Measurements from ENCODE around the gene MAPK6. TPM values are rescaled to one million over a fixed set of nuclear protein-coding genes. Genes with fewer than 3 reads are reported as not detected.

The MAPK6 gene
- total and polyA plus RNA-seq, 9 of the 15 experiments (the other 6 are each of a cell fraction or from before 2014, with no cell fraction given): 28.5 to 97.1 (median 74.0) TPM

- TF ChIP-seq, protein P1, sequence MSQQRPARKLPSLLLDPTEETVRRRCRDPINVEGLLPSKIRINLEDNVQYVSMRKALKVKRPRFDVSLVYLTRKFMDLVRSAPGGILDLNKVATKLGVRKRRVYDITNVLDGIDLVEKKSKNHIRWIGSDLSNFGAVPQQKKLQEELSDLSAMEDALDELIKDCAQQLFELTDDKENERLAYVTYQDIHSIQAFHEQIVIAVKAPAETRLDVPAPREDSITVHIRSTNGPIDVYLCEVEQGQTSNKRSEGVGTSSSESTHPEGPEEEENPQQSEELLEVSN (IDR thresholded peaks at IDR 0.05; ENCODE audit: borderline replicate concordance in 1 of 2, extremely low read depth in 1 of 2, insufficient read depth in 1 of 2, insufficient read length in 1 of 2, low read depth in 1 of 2, low read length in 1 of 2, poor library complexity in 1 of 2, severe bottlenecking in 1 of 2): no peak
- TF ChIP-seq, protein P2, sequence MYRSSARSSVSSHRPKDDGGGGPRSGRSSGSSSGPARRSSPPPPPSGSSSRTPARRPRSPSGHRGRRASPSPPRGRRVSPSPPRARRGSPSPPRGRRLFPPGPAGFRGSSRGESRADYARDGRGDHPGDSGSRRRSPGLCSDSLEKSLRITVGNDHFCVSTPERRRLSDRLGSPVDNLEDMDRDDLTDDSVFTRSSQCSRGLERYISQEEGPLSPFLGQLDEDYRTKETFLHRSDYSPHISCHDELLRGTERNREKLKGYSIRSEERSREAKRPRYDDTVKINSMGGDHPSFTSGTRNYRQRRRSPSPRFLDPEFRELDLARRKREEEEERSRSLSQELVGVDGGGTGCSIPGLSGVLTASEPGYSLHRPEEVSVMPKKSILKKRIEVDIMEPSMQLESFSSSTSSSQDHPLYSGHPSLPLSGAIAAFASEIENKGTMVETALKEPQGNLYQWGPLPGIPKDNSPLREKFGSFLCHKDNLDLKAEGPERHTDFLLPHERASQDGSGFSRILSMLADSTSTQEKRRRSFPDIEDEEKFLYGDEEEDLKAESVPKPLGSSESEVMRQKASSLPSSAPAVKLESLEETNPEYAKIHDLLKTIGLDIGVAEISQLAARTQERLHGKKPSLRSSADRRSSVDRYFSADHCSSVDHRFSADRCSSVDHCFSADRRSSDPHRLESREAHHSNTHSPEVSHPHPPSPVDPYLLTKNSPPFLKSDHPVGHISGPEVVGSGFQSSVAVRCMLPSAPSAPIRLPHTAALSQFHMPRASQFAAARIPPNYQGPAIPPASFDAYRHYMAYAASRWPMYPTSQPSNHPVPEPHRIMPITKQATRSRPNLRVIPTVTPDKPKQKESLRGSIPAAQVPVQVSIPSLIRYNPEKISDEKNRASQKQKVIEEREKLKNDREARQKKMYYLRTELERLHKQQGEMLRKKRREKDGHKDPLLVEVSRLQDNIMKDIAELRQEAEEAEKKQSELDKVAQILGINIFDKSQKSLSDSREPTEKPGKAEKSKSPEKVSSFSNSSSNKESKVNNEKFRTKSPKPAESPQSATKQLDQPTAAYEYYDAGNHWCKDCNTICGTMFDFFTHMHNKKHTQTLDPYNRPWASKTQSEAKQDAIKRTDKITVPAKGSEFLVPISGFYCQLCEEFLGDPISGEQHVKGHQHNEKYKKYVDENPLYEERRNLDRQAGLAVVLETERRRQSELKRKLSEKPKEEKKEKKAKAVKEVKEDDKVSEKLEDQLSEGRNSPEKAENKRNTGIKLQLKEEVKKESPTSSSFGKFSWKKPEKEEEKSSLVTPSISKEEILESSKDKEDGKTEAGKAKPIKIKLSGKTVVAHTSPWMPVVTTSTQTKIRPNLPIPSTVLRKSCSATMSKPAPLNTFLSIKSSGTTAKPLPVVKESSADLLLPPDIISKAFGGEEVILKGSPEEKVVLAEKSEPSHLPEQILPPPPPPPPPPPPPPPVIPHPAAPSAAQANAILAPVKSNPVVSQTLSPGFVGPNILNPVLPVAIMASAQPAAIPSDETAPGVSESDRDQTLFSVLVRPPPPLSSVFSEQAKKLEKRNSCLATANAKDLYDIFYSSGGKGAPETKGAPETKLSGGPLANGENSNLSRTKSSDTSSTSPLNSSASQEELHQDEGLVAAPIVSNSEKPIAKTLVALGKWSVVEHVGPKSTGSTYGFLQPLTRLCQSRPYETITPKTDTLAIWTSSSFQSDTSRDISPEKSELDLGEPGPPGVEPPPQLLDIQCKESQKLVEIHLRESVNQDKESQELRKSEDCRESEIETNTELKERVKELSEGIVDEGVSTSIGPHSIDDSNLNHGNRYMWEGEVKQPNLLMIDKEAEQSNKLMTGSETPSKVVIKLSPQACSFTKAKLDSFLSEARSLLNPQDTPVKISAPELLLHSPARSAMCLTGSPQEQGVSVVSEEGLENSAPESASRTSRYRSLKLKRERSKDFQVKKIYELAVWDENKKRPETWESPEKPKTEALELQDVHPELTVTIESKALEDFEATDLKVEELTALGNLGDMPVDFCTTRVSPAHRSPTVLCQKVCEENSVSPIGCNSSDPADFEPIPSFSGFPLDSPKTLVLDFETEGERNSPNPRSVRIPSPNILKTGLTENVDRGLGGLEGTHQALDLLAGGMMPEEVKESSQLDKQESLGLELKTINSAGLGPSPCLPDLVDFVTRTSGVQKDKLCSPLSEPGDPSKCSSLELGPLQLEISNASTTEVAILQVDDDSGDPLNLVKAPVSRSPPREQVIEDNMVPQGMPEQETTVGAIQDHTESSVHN (IDR thresholded peaks at IDR 0.05; ENCODE audit: borderline replicate concordance in 1 of 2, low read depth in 1 of 2): no peak
- TF ChIP-seq RHOXF2B (CRISPR knock-in tag; conservative IDR thresholded peaks at IDR 0.05) (no peak), XRCC4 (IDR thresholded peaks at IDR 0.05; ENCODE audit: extremely low read depth, insufficient read depth, insufficient read length) (no peak), TCF3 (CRISPR knock-in tag; IDR thresholded peaks at IDR 0.05) (no peak), ZNF133 (CRISPR knock-in tag; IDR thresholded peaks at IDR 0.05) (no peak), ZNF253 (CRISPR knock-in tag; conservative IDR thresholded peaks at IDR 0.05) (no peak), ZNF408 (CRISPR knock-in tag; IDR thresholded peaks at IDR 0.05; ENCODE audit: low read depth) (no peak), EP300 (IDR thresholded peaks at IDR 0.05; ENCODE audit: low read length) (peak; percentile 52), ZNF347 (CRISPR knock-in tag; IDR thresholded peaks at IDR 0.05; ENCODE audit: low read depth) (no peak), ETS2 (tag; IDR thresholded peaks at IDR 0.05; ENCODE audit: borderline replicate concordance, poor library complexity, severe bottlenecking) (no peak)
Observed at GRCh38 chr15:52013151-52013791, 5.7 kb upstream of the MAPK6 start (continued).

Measured in K562 (cell line).